Right forelimb (tissue), 1 donor: ENCODE results near the gene PGAP6.
"Not testable (repeated sequence)": the region's sequence is repeated elsewhere in the genome, so short reads cannot be mapped to it uniquely, and the experiment has no call there.

Experiments used
- DNase-seq: peaks from one replicate; pipeline ENCODE4 v3.0.0-alpha.2; 2018

The PGAP6 gene

DNA sequence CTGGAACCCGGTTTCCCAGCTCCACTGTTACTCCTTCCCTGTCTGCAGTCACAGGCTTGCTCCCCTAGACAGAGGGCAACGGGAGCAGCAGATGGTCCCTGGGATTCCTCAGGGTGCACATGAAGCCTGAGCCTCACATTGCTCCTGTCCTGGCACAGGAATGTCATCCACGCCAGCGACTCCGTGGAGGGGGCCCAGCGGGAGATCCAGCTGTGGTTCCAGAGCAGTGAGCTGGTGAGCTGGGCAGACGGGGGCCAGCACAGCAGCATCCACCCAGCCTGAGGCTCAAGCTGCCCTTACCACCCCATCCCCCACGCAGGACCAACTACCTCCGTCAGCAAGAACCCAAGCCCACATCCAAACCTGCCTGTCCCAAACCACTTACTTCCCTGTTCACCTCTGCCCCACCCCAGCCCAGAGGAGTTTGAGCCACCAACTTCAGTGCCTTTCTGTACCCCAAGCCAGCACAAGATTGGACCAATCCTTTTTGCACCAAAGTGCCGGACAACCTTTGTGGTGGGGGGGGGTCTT is 18.3 kb upstream of the PGAP6 start:
- DNase-seq: no peak

DNA sequence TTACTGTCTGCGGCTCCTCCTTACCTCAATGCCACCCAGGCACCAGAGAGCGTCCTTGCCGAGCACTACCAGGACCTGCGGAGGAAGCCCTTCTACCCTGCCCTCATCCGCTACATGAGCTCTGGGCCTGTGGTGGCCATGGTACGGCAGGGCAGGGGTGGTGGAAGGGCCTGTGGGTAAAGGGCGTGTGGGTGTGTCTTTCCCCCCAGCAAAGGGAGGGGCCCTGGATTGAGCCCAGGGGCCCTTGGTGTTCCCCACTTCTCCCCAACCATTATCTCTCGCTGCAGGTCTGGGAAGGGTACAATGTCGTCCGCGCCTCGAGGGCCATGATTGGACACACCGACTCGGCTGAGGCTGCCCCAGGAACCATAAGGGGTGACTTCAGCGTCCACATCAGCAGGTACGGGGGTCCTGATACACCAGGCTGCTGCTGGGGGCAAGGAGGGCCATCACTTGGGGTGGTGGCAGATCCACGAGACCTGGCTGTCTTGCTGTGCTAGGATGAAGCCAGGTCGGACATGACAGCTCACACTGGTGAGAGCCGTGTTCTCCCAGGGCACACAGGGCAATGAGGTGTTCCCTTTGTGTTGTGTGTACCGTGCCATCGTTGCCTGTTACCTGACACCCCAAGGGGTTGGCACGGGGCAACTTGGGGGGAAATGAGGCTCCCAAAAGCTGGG is 17.7 kb upstream of the PGAP6 start:
- DNase-seq: no peak

DNA sequence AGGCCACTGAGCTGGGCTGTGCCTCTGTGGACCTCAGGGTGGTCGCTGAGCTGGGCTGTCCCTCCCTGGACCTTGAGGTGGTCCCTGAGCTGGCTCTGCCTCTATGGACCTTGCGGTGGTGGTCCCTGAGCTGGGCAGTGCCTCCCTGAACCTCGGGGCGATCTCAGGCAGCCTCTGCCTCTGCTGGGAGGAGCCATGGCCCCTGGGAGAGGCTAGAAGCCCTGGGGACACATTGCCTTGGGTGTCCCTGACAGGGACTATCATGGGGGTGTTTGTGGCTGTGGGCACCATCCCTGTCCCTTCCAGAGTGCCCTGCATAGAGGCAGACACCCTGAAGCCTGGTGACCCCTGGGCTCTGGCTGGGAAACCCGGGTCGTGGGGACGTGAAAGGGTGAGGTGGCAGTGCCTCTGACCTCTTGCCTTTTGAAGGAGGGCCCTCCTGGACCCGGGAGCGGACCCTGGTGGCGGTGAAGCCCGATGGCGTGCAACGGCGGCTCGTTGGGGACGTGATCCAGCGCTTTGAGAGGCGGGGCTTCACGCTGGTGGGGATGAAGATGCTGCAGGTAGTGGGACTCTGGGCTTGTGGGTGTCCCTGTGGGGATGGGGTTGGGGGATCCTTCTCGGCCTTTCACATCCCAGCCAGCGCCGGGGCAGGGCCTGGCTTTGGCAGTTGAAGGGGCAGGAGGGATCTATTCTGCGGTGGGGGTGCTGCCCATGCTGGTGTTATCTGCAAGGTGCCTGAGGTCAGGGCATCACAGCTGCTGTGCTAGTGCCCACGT is 17.0 kb upstream of the PGAP6 start:
- DNase-seq: no peak

DNA sequence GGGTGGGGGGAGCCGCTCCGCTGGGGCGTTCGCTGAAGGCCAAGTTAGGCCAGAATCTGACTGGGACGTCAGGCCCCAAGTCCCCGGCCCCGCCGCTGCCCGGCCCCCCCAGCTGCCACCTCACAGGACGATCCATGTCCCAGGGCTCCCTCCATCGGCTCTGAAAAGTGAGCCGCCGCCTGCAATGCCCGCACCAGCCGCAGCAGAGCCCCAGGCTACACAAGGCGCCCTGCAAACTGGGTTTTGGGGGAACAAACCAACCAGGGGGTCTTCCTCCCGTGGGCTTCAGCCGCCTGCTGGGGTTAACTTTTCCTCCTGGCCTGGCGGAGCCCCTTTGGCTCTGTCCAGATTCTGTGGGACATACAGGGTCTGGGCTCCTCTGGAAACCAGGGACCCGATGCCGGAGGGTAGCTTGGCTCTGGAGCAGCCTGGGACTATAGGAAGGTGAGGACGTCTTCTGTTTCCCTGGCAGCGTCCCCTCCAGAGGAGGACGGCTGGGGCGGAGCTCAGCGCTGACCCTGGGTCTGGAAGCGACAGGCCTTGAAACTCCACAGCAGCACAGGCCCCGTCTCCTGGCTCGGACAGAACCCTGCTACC is 16.1 kb upstream of the PGAP6 start:
- DNase-seq: peak; percentile 76

DNA sequence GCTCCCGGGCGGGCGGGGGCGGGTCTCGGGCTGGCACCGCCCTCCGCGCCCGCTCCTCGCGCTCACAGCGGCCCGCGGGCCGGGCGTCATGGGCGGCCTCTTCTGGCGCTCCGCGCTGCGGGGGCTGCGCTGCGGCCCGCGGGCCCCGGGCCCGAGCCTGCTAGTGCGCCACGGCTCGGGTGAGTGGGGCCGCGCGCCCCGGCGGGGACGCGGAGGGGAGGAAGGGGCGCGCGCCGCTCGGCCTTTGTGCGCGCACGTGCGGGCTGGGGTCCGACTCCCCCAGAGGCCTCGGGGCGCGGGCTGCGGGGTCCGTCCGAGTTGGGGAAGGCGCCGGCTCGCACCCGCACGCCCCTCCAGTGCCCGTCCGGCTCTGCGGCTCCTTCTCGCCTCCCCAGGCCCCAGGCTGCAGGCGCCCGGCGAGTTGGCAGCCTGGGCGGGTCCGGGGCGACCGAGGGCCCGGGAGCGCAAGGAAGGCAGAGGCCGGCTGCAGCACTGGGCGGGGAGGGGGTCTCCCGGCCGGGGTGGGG is 15.4 kb upstream of the PGAP6 start, which contains the start of gene NME4:
Gene NME4, plus strand, starts transcription at position 65 of the 527 bp plus-strand sequence. Its CDS starts 24 bp downstream, at position 89.
- DNase-seq: no peak

DNA sequence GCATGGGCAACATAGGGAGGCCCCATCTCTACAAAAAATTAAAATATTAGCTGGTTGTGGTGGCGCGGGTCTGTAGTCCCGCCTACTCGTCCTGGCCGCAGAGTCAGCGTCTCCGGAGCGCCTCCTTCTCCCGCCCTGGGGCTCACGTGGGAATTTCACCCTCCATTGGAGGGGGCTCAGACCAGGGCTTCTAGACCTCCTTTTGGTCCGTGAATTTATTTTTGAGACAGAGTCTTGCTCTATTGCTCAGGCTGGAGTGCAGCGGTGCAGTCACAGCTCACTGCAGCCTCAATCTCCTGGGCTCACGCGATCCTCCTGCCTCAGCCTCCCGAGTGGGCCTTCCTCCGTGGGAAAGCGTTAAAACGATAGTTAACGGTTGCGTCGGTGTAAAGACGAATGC is 14.8 kb upstream of the PGAP6 start:
- no peak for DNase-seq

DNA sequence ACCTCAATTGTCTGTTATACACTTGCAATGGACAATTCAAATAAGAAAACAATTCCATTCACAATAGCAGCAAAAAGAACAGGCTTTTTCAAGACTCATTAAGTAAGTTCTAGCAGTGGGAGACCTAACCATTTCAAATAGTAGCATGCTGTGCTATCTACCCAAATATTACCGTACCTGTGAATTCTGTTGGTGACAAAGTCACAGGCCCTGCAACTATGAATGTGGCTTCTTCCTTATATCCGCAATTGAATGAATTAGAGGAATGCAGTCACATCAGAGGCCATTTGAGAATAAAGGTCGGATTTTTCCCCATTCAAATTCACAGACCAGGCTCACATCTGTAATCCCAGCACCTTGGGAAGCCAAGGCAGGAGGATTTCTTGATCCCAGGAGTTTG is 14.4 kb upstream of the PGAP6 start:
- DNase-seq: no peak

DNA sequence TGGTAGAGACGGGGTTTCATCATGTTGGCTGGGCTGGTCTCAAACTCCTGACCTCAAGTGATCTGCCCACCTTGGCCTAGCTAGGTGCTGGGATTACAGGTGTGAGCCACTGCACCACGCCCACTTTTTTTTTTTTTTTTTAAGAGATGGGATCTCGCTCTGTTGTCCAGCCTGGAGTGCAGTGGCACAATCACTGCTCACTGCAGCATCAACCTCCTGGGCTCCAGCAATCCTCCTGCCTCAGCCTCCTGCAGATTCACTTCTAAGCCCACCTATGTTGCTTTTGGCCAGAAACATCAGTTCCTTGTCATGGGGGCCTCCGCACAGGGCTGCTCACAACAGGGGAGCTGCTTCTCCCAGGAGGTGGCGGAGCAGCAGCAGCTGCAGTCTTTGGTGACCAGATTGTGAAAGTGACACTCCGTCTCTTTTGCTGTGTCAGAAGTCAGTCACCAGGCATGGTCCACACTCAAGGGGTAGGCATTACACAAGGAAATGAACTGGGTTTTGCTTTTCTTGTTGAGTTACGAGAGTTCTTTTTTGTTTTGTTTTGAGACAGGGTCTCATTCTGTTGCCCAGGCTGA is 10.8 kb upstream of the PGAP6 start:
- no peak for DNase-seq

DNA sequence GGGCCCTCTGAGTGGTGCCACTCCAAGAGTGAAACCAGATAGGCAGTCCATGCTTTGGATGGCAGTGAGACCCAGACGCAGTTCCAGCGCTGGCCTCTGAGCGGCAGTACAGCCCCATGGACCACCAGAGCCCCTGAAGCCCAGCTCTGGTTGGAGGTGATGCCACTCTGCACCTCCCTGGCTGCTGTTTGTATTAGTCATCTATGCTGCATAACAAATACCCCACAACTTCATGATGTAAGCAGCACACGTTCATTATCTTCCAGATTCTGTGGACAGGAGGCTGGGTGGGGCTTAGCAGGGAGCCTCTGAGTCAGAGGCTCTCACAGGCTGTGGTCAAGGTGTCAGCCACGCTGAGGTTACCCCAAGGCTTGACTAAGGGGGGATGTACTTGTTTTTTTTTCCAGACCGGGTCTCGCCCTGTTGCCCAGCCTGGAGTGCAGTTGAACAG is 10.1 kb upstream of the PGAP6 start:
- DNase-seq: no peak

DNA sequence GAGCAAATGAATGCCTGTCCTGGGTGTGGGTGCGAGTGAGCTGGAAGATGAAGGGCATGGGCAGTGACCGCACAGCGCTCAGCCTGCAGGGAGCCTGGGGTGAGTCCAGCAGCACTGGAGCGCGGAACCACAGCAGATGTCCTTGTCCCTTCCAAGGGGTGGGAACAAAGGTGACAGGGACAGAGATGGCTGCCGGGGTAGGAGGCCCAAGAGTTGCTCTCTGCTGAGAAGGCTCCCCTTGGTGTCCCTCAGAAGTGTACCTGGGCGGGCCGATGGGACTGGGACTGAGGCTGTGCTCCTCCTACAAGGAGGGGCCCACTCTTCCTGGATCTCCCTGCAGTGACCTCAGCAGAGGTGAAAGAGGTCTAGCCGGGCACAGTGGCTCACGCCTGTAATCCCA is 7.6 kb upstream of the PGAP6 start:
- no peak for DNase-seq

DNA sequence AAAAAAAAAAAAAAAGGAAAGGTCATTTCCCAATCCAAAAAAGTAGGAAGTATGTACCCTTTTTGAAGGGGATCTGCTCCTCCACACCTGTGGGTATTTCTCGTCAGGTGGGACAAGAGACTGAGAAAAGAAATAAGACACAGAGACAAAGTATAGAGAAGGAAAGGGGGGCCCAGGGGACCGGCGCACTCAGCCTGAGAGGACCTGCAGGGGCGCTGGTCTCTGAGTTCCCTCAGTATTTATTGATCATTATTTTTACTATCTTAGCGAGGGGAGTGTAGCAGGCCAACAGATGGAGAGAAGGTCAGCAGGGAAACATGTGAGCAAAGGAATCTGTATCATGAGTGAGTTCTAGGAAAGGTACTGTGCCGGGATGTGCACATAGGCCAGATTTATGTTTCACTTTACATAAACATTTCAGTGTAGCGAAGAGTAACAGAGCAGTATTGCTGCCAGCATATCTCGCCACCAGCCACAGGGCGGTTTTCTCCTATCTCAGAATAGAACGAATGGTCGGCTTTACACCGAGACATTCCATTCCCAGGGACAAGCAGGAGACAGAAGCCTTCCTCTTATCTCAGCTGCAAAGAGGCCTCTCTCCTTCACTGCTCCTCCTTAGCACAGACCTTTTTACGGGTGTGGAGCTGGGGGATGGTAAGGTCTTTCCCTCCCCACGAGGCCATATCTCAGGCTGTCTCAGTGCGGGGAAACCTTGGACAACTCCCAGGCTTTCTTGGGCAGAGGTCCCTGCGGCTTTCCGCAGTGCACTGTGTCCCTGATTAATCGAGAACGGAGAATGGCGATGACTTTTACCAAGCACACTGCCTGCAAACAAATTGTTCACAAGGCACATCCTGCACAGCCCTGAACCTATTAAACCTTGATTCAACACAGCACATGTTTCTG is 6.2 kb upstream of the PGAP6 start:
- not testable (repeated sequence) for DNase-seq

DNA sequence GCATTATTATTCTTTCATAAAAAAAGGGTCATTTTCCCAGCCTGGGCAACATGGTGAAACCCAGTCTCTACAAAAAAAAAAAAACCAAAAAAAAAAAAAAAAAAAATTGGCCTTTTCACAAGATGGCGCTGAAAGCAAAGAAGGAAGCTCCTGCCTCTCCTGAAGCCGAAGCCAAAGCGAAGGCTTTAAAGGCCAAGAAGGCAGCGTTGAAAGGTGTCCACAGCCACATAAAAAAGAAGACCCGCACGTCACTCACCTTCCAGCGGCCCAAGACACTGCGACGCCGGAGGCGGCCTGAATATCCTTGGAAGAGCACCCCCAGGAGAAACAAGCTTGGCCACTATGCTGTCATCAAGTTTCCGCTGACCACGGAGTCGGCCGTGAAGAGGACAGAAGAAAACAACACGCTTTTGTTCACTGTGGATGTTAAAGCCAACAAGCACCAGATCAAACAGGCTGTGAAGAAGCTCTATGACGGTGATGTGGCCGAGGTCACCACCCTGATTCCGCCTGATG is 4.9 kb upstream of the PGAP6 start:
- no peak for DNase-seq

DNA sequence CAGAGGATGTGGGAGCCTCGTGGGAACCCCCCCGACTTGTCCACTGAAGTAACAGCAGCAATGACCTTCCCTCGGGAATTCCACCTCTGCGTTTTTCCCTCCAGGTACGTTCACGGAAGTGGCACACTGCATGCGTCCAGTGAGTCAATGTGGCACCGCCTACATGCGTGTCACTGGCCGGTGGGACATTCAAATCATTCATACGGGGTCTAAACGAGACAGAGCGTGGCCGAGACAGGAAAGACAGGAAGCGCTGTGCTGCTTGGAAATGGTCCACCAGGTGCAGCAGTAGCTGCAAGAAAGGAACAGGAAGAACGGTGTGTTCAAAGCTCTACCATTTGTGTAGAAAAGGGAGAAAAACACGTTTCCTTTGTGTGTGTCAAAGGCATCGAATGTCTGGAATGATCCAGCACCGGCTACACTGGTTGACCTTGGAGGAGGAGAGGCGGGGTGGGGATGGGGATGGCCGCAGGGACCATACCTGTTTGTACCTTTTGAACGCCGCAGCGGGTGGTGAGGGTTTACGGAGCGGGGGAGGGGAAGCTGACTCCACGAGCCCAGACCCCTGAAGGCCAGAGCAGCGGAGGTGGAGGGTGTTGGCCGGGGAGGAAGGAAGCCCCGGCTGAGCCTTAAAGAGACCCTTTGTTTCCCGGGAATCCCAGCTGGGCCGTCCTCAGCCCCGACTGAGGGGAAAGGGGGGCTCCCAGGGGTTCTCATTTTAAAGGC is 1.7 kb upstream of the PGAP6 start:
- no peak for DNase-seq

DNA sequence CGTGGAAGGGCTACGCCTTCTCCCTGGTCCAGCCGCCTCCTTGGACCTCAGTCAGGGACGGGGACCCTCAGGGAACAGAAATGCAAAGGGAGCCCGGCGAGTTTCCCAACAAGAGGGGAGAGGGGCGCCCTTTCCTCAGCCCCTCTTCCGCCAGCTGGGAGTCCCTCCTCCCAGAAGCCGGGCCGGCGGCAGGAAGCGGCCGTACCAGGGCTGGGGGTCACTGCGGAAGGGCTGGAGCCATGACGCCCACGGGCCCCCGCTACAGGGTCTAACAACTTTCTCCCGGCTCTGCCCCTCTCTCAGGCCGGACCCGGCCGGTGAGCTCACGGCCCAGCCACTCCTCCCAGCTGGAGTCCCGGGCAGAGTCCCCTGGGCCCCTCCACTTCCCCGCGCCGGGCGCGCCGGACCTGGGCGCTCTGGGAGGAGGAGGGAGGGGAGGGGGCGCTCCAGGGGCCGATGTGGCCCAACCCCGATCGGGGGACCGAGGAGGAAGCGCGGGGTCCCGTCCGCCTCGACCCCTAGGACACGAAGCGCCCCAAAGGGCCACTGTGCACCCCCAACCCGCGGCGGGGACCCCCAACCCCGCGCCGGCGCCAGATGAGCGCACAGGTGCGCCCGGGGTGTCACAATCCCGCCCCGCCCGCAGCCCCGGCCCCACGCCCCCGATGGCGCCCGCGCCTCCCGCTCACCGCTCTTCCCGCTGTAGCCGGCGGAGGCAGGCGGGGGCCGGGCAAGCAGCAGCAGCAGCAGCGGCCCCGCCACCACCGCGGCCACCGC is 578 bp downstream of the PGAP6 start:
- peak; percentile 66 for DNase-seq

DNA sequence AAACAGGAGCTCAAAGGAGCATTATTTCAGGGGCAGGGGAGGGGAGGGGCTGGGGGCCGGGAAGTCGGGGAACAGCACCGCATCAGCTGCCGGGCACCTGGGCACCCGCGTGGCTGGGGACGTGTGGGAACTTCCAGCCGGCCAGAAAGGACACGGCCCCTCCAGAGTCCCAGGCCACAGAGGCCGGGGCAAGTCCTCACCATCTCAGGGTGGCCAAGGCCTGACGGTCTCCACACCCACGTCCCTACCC is 1.1 kb downstream of the PGAP6 start:
- DNase-seq: no peak

DNA sequence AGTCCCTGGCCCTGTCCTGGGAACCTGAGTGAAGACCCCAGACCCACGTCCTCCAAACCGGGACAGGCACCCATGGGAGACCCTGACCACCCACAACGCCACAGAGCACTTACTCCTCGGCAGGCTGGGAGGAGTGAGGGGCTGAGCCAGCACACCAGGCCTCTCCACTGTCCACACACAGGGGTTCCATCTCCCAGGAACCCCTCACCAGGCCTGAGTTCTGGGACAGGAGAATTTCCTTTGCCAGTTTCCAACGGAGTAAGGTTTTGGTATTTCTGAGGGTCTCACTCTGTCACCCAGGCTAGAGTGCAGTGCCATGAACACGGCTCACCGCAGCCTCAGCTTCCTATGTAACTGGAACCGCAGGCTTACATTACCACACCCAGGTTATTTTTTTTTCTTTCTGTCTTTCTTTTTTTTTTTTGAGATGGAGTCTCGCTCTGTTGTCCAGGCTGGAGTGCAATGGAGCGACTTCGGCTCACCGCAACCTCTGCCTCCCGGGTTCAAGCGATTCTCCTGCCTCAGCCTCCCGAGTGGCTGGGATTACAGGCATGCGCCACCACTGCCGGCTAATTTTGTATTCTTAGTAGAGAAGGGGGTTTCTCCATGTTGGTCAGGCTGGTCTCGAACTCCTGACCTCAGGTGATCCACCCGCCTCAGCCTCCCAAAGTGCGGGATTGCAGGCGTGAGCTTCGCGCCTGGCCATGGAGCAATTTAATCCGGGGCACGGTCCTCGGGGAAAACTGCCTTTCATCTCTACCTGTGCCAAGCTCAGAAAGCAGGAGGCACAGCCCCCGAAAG is 1.6 kb downstream of the PGAP6 start:
- DNase-seq: no peak

DNA sequence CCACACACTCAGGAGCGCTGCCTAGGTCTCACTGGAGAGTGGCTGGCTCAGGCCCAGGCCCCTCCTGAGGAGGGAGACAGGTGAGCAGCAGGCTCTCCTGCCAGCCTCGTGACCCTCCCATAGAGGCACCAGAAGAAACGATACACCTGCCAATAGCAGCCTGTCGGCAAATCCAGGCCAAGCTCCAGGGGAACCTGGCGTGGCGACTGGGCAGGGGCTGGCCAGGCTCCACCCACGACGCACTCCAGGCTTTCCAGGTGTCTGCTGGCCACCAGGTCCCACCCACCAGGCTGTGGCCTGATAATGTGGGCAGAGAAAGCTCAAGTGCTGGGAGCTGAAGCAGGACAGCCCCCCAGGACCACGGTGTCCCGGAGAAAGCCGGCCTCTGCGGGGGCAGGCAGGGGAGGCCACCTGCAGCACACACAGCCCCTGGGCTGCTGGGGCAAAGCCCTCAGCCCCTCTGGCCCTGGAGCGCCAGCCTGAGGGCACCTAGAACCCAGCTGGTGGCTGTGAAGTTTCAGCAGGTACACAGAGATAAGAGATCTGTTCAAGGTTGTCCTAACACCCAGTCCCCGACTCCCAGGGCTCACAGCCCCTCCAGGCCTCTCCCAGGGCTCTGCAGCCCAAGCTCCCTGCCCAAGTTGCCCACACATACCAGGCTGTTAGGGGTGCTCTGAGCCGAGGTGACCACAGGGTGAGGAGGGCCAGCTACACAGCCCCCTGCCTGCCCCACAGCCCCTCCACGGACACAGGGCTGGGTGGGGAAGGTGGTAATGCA is 2.4 kb downstream of the PGAP6 start:
- no peak for DNase-seq

DNA sequence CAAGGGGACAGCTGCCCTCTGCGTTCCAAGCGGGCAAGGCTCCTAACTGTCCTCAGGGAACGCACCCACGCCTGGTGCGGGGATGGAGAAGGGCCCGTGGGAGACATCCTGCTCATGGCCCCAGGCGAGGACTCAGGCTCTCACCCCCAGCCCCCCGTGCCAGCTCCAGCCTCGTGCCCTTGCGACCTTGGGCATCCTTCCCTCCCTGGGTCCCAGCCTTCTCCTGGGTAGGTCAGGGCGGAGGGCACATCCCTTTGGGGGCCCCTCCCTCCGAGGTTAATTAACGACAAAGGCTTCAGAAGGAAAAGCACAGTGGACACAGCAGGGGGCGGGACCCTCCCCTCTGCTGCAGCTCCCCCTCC is 3.0 kb downstream of the PGAP6 start:
- DNase-seq: no peak
